Keratinocyte (primary cell): ENCODE measurements around the gene COL25A1. TPM values are rescaled to one million over a fixed set of nuclear protein-coding genes. Genes with fewer than 3 reads are reported as not detected.

ENCODE experiments used
- DNase-seq: peaks from one replicate; pipeline ENCODE4 v3.0.0-alpha.2; 2011; ENCODE audit warnings: low read depth, missing footprints, low spot score
- FAIRE-seq: peaks from 2 replicates; lab custom pipeline; 2011; peaks lifted over from hg19 to GRCh38; lab: Jason Lieb, UNC
- H2AFZ ChIP-seq: 2 replicates; pipeline ENCODE4 v1.6.0; 2012; ENCODE audit warnings: low read length, control low read depth, inconsistent platforms; ENCODE audit not compliant: control insufficient read depth
- H3K27ac ChIP-seq: 2 replicates; pipeline ENCODE4 v1.5.1; 2011; ENCODE audit warnings: low read length; ENCODE audit not compliant: control insufficient read depth, insufficient read depth
- H3K27me3 ChIP-seq: 3 replicates; pipeline ENCODE4 v1.6.0; 2011; ENCODE audit warnings: low read length; ENCODE audit not compliant: control insufficient read depth, insufficient read depth; ENCODE audit errors: extremely low read depth
- H3K36me3 ChIP-seq, 2 experiments: 2 replicates in 1 of 2; 3 replicates in 1 of 2; pipeline ENCODE4 v1.5.1; 2011; ENCODE audit warnings: low read length in 2 of 2, mild to moderate bottlenecking in 1 of 2; ENCODE audit not compliant: control insufficient read depth in 2 of 2, insufficient read depth in 2 of 2; ENCODE audit errors: extremely low read depth in 1 of 2
- H3K4me1 ChIP-seq: 3 replicates; pipeline ENCODE4 v1.5.1; 2011; ENCODE audit warnings: low read length; ENCODE audit not compliant: control insufficient read depth, insufficient read depth; ENCODE audit errors: extremely low read depth
- H3K4me2 ChIP-seq: 3 replicates; pipeline ENCODE4 v1.6.0; 2011; ENCODE audit warnings: low read depth, low read length; ENCODE audit not compliant: control insufficient read depth, insufficient read depth; ENCODE audit errors: extremely low read depth
- H3K4me3 ChIP-seq, 3 experiments: fragments of 200-600 bp in 1 of 3; sonication (generic) in 1 of 3; 2 replicates in 2 of 3; 3 replicates in 1 of 3; pipeline ENCODE4 v1.5.1; 2011 to 2016; ENCODE audit warnings: low read length in 3 of 3, mild to moderate bottlenecking in 3 of 3, control low read depth in 2 of 3, inconsistent platforms in 1 of 3, low read depth in 1 of 3, mixed read lengths in 1 of 3, mixed run types in 1 of 3, moderate library complexity in 1 of 3; ENCODE audit not compliant: control insufficient read depth in 2 of 3, insufficient read depth in 2 of 3; ENCODE audit errors: extremely low read depth in 1 of 3
- H3K79me2 ChIP-seq: 2 replicates; pipeline ENCODE4 v1.6.0; 2012; ENCODE audit warnings: low read length; ENCODE audit not compliant: control insufficient read depth, insufficient read depth
- H3K9ac ChIP-seq: 3 replicates; pipeline ENCODE4 v1.6.0; 2011; ENCODE audit warnings: low read length; ENCODE audit not compliant: control insufficient read depth, insufficient read depth; ENCODE audit errors: extremely low read depth
- H3K9me1 ChIP-seq: 3 replicates; pipeline ENCODE4 v1.6.0; 2011; ENCODE audit warnings: low read length; ENCODE audit not compliant: control insufficient read depth, insufficient read depth; ENCODE audit errors: extremely low read depth
- H3K9me3 ChIP-seq: 2 replicates; pipeline ENCODE4 v1.5.1; 2012; ENCODE audit warnings: low read depth, low read length; ENCODE audit not compliant: control insufficient read depth
- H4K20me1 ChIP-seq: 3 replicates; pipeline ENCODE4 v1.6.0; 2011; ENCODE audit warnings: low read length; ENCODE audit not compliant: control insufficient read depth, insufficient read depth; ENCODE audit errors: extremely low read depth
- EZH2 ChIP-seq: IDR thresholded peaks from one replicate; pipeline ENCODE4 v1.6.1; 2012; ENCODE audit warnings: inconsistent platforms, mild to moderate bottlenecking, low read length, moderate library complexity
- dilution Hi-C: fragments of 300-500 bp; cut with MboI; formaldehyde crosslinking; loops from one replicate; pipeline ENCODE4 v1.7.0; 2020; ENCODE audit warnings: low sequenced_read_pairs; ENCODE audit not compliant: extremely low pct_ligation_motif_present
- polyA plus RNA-seq, 5 experiments: library from polyadenylated mRNA; depleted of rRNA in 3 of 5; stranded (reverse) in 3 of 5; stranded (forward) in 1 of 5; unstranded in 1 of 5; fragments of >200 nt; gene quantifications; 1 replicate in 1 of 5; 2 replicates in 3 of 5; 3 replicates in 1 of 5; pipeline versions ENCODE4 v1.2.1 to v1.2.3, GENCODE V29; 2011 to 2012; ENCODE audit warnings: missing spikeins in 2 of 5, low read depth in 1 of 5, low replicate concordance in 1 of 5
- TF ChIP-seq, protein P1 (sequence below), 3 experiments: IDR thresholded peaks in 1 of 3; conservative IDR thresholded peaks in 1 of 3; optimal IDR thresholded peaks in 1 of 3; 2 replicates in 2 of 3; 3 replicates in 1 of 3; pipeline versions ENCODE3 to v1.5.1; 2011; ENCODE audit warnings: low read length in 3 of 3, mild to moderate bottlenecking in 3 of 3, moderate library complexity in 2 of 3, control low read depth in 1 of 3, inconsistent platforms in 1 of 3; ENCODE audit not compliant: insufficient read depth in 2 of 3; ENCODE audit errors: extremely low read depth in 1 of 3

COL25A1 gene
- polyA plus RNA-seq, 1 donor (not counting 4 experiments of a cell fraction or from before 2014, with no cell fraction given): not detected

DNA sequence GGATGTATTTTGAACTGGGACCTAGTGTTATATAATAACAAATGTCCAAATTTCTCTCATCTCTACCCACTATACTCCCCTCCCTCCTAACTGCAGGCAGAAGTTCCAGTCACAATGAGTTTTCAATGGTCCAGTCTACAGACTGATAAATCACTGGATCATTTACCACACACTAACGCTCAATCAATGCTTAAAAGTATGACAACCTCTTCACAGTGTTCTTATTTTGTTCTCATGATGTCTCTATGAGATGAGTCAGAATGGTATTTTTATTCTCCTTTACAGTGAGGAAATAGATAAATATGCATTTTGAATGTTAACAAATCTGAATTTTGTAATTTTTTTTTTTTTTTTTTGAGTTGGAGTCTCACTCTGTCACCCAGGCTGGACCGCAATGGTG, 455.9 kb downstream of the COL25A1 start:
- no peak for FAIRE-seq
- H3K4me2 ChIP-seq: no peak overlapping the region
- H3K4me1 ChIP-seq: peaks cover 4% of the 10 kb centered on the region
- H3K9me1 ChIP-seq: no peaks in the 10 kb centered on the region
- no peaks in the 10 kb centered on the region for H3K36me3 ChIP-seq
- TF ChIP-seq, protein P1, sequence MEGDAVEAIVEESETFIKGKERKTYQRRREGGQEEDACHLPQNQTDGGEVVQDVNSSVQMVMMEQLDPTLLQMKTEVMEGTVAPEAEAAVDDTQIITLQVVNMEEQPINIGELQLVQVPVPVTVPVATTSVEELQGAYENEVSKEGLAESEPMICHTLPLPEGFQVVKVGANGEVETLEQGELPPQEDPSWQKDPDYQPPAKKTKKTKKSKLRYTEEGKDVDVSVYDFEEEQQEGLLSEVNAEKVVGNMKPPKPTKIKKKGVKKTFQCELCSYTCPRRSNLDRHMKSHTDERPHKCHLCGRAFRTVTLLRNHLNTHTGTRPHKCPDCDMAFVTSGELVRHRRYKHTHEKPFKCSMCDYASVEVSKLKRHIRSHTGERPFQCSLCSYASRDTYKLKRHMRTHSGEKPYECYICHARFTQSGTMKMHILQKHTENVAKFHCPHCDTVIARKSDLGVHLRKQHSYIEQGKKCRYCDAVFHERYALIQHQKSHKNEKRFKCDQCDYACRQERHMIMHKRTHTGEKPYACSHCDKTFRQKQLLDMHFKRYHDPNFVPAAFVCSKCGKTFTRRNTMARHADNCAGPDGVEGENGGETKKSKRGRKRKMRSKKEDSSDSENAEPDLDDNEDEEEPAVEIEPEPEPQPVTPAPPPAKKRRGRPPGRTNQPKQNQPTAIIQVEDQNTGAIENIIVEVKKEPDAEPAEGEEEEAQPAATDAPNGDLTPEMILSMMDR (optimal IDR thresholded peaks at IDR 0.05 in 1 of 3, IDR thresholded peaks at IDR 0.05 in 1 of 3, conservative IDR thresholded peaks at IDR 0.05 in 1 of 3; ENCODE audit: extremely low read depth in 1 of 3, insufficient read depth in 2 of 3, low read length in 3 of 3): no peak
- no peak for TF ChIP-seq EZH2
- H3K9me3 ChIP-seq: no peaks in the 10 kb centered on the region
- H3K79me2 ChIP-seq: no peaks in the 10 kb centered on the region
- no peaks in the 10 kb centered on the region for H4K20me1 ChIP-seq
- H2AFZ ChIP-seq: no peak overlapping the region
- DNase-seq: no peak
- no peak overlapping the region for H3K4me3 ChIP-seq
- no peak overlapping the region for H3K9ac ChIP-seq
- dilution Hi-C loops: no loop called here
- H3K27me3 ChIP-seq: no peaks in the 10 kb centered on the region
- H3K27ac ChIP-seq: no peak overlapping the region

DNA sequence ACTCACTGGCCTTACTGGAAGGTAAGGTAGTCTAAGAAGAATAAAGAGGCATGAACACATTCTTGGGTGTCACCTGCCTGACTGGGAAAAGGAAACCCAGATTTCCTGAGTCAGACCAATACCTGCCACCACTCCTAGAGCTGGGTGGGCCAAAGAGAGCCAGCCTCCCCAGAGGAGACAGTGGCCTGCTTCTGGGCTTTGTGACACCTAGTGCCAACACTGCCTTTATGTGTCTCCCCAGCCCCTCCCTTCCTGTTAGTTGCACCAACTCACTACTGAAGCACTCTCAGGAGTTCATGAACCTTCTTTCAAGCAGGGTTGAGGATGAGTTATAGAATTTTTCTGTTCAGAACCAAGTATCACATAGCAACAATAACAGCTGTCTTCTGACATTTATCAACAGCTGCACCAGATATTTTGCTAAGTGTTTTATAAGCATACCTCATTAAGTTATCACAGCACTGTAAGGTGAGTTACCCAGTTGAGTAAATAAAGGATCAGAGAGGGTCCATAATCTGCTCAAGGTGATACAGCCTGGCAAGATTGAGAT, 462.0 kb downstream of the COL25A1 start:
- H3K27ac ChIP-seq: no peak overlapping the region
- DNase-seq (no peak), FAIRE-seq (no peak)
- TF ChIP-seq EZH2: no peak
- TF ChIP-seq, protein P1 (optimal IDR thresholded peaks at IDR 0.05 in 1 of 3, IDR thresholded peaks at IDR 0.05 in 1 of 3, conservative IDR thresholded peaks at IDR 0.05 in 1 of 3; ENCODE audit: extremely low read depth in 1 of 3, insufficient read depth in 2 of 3, low read length in 3 of 3): no peak
- H3K27me3 ChIP-seq: no peaks in the 10 kb centered on the region
- H3K4me1 ChIP-seq: no peaks in the 10 kb centered on the region
- H3K9ac ChIP-seq: no peak overlapping the region
- no peak overlapping the region for H3K4me2 ChIP-seq
- H3K4me3 ChIP-seq: no peak overlapping the region
- H3K9me1 ChIP-seq: no peaks in the 10 kb centered on the region
- no peaks in the 10 kb centered on the region for H3K79me2 ChIP-seq
- no peaks in the 10 kb centered on the region for H3K9me3 ChIP-seq
- H2AFZ ChIP-seq: no peak overlapping the region
- no peaks in the 10 kb centered on the region for H3K36me3 ChIP-seq
- H4K20me1 ChIP-seq: no peaks in the 10 kb centered on the region
- dilution Hi-C loops: no loop called here
